ENCODE results near the gene ZNF221.
"Not testable (repeated sequence)": the region's sequence is repeated elsewhere in the genome, so short reads cannot be mapped to it uniquely, and the experiment has no call there.

GRCh38 chr19:43947412-43947811, 3.6 kb upstream of the ZNF221 start:
- TF ChIP-seq EZH2 (IDR thresholded peaks at IDR 0.05; ENCODE audit: insufficient read depth, poor library complexity, severe bottlenecking); EZH2phosphoT487 (IDR thresholded peaks at IDR 0.05; ENCODE audit: insufficient read depth, low read depth): not testable (repeated sequence)
